ENCODE data around the gene ST6GALNAC2.
"Not testable (repeated sequence)": the region's sequence is repeated elsewhere in the genome, so short reads cannot be mapped to it uniquely, and the experiment has no call there.

ST6GALNAC2 gene

DNA sequence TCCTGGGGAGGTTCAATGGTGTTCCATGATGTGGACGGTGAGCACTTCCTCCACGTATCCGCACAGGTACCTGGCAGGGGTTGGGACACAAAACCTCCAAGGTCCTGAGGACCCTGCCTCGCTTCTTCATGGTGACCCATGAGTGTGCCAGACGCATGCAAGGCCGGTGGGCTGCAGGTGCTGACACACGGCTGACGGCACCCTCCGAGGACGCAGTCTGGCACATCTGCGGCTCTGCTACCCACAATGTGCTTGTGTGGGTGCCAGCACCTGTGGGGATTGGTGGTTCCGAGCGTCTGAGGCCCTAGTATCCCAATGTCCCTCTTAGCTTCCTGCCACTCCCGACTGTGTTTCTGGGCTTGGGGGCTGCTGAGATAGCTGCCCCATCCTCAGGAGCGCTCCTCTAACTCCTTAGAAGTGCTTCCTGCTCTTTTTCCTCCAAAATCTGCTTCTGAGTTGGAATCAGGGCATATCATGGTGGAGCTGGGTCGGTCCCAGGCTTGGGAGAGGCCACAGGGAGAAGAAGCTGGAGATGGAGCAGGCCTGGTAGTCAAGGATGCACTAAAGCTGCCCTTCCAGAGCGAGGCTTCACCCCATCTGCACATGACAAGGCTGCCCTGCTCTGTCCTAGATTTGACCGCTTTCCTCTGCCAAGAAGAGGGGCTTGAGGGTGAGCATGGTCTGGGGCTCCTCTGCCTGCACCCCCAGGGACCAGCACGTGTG is 49.7 kb downstream of the ST6GALNAC2 start:
- H3K36me3 ChIP-seq (ENCODE audit: insufficient read depth, low read length), result no peaks in the 10 kb centered on the region
- no peaks in the 10 kb centered on the region for H3K9me3 ChIP-seq (replicated peaks; ENCODE audit: low read length)
- peaks cover 26% of the 10 kb centered on the region for H3K4me1 ChIP-seq (ENCODE audit: control insufficient read depth, insufficient read depth, low read length)
- H3K27me3 ChIP-seq (ENCODE audit: control insufficient read depth, insufficient read depth, low read length), result peaks cover 29% of the 10 kb centered on the region
- H3K4me2 ChIP-seq (ENCODE audit: low read length), result no peak overlapping the region
- no peak overlapping the region for H3K9ac ChIP-seq (ENCODE audit: low read depth, low read length)
- H3K4me3 ChIP-seq (ENCODE audit: low read length), result no peak overlapping the region

DNA sequence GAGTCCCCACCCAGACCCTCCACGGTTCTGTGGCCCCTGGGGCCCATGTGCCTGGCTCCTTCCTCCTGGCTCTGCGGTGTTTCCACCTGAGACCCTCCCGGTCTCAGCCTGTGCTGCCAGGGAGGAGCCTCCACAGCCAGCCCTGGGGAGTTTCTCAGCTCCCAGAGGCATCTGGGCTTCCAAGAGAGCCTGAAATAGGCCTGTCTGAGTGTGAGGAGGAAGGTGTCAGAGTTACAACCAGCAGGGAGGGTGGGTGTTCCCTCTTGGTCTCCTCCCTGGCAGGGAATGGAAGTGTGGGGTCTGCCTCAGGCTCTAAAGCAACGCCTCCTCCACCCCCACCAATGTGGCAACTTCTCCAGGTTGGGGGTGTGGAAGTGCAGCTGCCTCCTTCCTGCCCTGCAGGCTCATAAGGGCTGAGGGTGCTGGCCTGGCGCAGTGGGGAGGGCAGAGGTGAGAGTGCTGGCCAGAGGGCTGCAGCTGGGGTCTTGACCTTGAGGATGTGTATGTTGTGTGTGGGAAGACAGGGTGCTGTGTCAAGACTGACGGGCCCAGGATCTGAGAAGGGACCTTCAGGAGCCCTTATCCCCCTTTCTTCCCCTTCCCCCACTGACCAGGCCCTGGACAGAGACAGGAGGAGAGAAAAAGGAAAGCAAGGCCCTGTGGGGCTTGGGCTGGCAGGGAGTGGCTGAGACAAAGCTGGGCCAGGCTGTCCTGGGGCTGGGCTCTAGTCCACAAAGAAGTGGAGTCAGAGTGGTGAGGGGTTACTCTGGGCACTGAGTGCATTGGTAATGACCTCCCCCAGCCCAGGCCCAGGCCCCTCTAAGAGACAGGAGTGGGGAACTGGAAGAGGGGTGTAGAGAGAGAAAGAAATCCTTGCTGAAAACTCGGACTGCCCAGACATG is 50.6 kb downstream of the ST6GALNAC2 start:
- no peaks in the 10 kb centered on the region for H3K36me3 ChIP-seq (ENCODE audit: insufficient read depth, low read length)
- peaks cover 29% of the 10 kb centered on the region for H3K4me1 ChIP-seq (ENCODE audit: control insufficient read depth, insufficient read depth, low read length)
- no peak overlapping the region for H3K9ac ChIP-seq (ENCODE audit: low read depth, low read length)
- H3K4me2 ChIP-seq (ENCODE audit: low read length), result no peak overlapping the region
- H3K9me3 ChIP-seq (replicated peaks; ENCODE audit: low read length), result no peaks in the 10 kb centered on the region
- peaks cover 29% of the 10 kb centered on the region for H3K27me3 ChIP-seq (ENCODE audit: control insufficient read depth, insufficient read depth, low read length)
- no peak overlapping the region for H3K4me3 ChIP-seq (ENCODE audit: low read length)

DNA sequence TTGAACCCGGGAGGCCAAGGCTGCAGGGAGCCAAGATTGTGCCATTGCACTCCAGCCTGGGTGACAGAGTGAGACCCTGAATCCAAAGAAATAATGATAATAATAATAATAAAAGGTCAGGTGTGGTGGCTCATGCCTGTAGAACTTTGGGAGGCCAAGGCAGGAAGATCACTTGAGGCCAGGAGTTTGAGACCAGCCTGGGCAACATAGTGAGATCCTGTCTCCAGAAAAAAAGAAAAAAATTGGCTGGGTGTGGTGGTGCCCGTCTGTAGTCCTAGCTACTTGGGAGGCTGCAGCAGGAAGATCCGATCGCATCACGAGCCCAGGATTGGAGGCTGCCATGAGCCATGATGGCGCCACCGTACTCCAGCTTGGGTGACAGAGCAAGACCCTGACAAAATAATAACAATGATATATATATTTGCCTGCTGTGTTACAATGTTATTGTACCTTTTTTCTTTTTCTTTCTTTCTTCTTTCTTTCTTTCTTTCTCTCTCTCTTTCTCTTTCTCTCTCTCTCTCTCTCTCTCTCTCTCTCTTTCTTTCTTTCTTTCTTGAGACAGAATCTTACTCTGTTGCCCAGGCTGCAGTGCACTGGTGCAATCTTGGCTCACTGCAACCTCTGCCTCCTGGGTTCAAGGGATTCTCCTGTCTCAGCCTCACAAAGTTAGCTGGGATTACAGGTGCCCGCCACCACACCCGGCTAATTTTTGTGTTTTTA is 51.9 kb downstream of the ST6GALNAC2 start:
- H3K4me1 ChIP-seq (ENCODE audit: control insufficient read depth, insufficient read depth, low read length), result peaks cover 42% of the 10 kb centered on the region
- not testable (repeated sequence) for H3K9me3 ChIP-seq (replicated peaks; ENCODE audit: low read length); H3K4me3 ChIP-seq (ENCODE audit: low read length); H3K36me3 ChIP-seq (ENCODE audit: insufficient read depth, low read length); H3K9ac ChIP-seq (ENCODE audit: low read depth, low read length); H3K4me2 ChIP-seq (ENCODE audit: low read length)
- peaks cover 18% of the 10 kb centered on the region for H3K27me3 ChIP-seq (ENCODE audit: control insufficient read depth, insufficient read depth, low read length)

DNA sequence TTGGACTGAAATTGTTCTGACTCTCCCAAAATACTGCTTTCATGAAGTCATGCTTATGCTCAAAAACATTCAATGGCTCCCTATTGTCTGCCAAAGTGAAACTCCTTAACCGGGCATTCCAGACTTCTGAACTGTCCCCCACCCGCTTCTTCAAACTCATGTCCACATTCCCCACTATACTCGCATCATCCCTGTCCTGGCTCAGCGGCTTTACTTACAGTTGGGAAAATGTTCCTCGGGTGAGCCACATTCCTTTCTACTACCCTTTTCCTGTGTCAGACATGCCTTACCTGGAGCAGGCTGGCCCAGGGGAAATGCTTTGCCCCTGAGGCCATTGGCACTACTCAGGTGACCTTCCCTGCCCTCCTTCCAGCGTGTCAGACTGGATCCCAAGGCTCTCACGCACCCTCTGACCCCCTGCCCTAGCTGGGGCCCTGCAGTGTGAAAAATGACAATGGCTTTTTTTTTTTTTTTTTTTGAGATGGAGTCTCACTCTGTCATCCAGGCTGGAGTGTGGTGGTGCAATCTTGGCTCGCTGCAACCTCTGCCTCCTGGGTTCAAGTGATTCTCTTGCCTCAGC is 53.5 kb downstream of the ST6GALNAC2 start:
- no peak overlapping the region for H3K4me2 ChIP-seq (ENCODE audit: low read length)
- no peaks in the 10 kb centered on the region for H3K36me3 ChIP-seq (ENCODE audit: insufficient read depth, low read length)
- no peak overlapping the region for H3K4me3 ChIP-seq (ENCODE audit: low read length)
- H3K27me3 ChIP-seq (ENCODE audit: control insufficient read depth, insufficient read depth, low read length), result peaks cover 8% of the 10 kb centered on the region
- no peaks in the 10 kb centered on the region for H3K9me3 ChIP-seq (replicated peaks; ENCODE audit: low read length)
- H3K9ac ChIP-seq (ENCODE audit: low read depth, low read length), result no peak overlapping the region
- H3K4me1 ChIP-seq (ENCODE audit: control insufficient read depth, insufficient read depth, low read length), result peaks cover 45% of the 10 kb centered on the region

DNA sequence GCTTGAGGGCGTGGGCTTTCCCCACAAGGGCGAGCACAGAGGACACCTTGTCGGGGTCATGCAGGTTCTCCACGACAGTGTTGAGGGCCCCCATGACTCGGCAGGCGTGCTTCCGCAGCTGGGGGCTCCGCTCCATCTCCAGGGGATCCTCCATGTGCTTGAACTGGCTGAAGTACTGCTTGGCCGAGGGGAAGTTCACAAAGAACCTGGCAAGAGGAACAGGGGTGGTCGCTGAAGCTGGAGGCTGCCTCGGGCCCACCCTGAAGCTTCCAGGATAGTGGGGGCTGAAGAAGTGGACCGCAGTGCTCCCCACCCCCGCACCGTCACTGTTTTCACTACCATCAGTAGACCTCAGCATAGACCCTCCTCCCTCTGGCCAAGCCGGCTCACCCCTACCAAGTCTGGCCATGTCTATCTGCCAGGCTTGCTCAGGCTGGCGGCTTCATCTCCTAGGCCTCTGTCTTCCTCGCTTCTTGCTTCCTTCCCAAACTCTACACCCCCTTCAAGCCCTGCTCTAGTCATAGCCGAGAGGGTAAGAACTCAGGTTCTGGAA is 54.1 kb downstream of the ST6GALNAC2 start:
- H3K4me1 ChIP-seq (ENCODE audit: control insufficient read depth, insufficient read depth, low read length), result peaks cover 44% of the 10 kb centered on the region
- H3K4me2 ChIP-seq (ENCODE audit: low read length), result no peak overlapping the region
- no peak overlapping the region for H3K9ac ChIP-seq (ENCODE audit: low read depth, low read length)
- peaks cover 2% of the 10 kb centered on the region for H3K27me3 ChIP-seq (ENCODE audit: control insufficient read depth, insufficient read depth, low read length)
- H3K9me3 ChIP-seq (replicated peaks; ENCODE audit: low read length), result no peaks in the 10 kb centered on the region
- no peak overlapping the region for H3K4me3 ChIP-seq (ENCODE audit: low read length)
- no peaks in the 10 kb centered on the region for H3K36me3 ChIP-seq (ENCODE audit: insufficient read depth, low read length)

DNA sequence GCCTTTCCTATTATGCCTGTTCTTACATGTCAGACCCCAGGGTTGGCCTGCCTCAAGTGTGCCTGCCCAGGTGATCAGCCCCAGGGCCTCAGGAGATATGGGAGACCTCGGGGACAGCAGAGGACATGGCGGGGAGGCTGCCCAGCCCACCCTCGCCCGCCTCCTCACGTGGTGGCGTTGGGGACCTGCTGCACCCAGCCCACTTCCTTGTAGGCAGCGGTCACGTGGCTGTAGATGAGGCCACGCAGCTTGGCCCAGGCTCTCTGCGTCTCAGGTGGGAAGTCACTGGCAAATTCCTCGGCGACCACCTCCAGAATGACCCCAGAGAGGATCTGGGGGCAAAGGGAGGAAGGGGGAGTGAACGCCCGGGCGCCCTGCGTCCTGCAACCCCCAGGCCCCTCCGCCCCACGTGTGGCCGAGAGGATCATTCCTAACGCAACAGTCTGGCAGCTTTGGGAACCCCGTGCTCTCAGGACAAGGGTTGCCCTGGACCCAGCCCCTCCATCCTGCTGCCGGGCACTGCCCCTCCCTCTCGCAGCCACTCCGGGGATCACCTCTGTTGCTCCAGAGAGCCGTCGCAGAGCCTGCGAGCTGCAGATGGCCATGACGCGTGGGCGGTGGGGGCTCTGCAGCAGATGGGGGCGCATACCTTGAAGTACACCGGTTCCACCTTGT is 54.7 kb downstream of the ST6GALNAC2 start:
- no peaks in the 10 kb centered on the region for H3K36me3 ChIP-seq (ENCODE audit: insufficient read depth, low read length)
- peaks cover 44% of the 10 kb centered on the region for H3K4me1 ChIP-seq (ENCODE audit: control insufficient read depth, insufficient read depth, low read length)
- peak overlapping the region; percentile 59 for H3K4me2 ChIP-seq (ENCODE audit: low read length)
- H3K27me3 ChIP-seq (ENCODE audit: control insufficient read depth, insufficient read depth, low read length), result no peaks in the 10 kb centered on the region
- no peak overlapping the region for H3K4me3 ChIP-seq (ENCODE audit: low read length)
- no peaks in the 10 kb centered on the region for H3K9me3 ChIP-seq (replicated peaks; ENCODE audit: low read length)
- peak overlapping the region; percentile 78 for H3K9ac ChIP-seq (ENCODE audit: low read depth, low read length)

DNA sequence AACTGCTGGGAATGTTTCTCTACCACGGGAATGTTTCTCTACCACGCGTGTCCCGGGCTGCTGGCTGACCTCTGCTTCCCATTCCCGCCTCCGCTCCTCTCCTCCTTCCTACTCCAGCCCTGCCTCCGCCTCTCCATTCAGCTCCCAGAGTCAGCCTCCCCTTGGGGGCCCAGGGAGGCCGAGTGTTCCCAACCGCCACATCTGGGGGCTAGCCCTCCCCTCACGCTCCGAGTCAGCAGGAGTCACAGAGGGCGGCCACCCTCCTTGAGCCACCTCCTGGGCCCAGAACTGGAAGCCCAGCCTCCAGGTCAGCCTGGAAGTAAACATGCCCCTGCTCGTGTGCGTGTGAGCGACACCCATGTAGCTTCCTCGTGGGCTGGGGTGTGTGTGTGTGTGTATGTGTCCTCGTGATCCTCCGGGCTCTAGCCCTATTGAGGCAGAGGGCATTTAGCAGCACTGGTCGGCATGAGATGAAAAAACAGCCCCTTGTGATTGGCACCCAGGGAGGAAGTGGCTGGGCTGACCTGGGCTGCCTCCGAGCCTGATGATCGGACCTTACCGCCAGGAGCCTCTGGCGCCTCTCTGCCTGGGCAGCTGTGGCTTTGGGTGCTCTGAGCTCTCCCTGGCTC is 55.5 kb downstream of the ST6GALNAC2 start:
- H3K36me3 ChIP-seq (ENCODE audit: insufficient read depth, low read length), result no peaks in the 10 kb centered on the region
- peak overlapping the region; percentile 78 for H3K9ac ChIP-seq (ENCODE audit: low read depth, low read length)
- peak overlapping the region; percentile 59 for H3K4me2 ChIP-seq (ENCODE audit: low read length)
- no peaks in the 10 kb centered on the region for H3K9me3 ChIP-seq (replicated peaks; ENCODE audit: low read length)
- H3K4me3 ChIP-seq (ENCODE audit: low read length), result no peak overlapping the region
- H3K4me1 ChIP-seq (ENCODE audit: control insufficient read depth, insufficient read depth, low read length), result peaks cover 46% of the 10 kb centered on the region
- no peaks in the 10 kb centered on the region for H3K27me3 ChIP-seq (ENCODE audit: control insufficient read depth, insufficient read depth, low read length)

GRCh38 chr17:76529224-76530094 is 56.2 kb downstream of the ST6GALNAC2 start:
- Histone ChIP-seq H3K36me3 (ENCODE audit: insufficient read depth, low read length) (no peaks in the 10 kb centered on the region), H3K9ac (ENCODE audit: low read depth, low read length) (peak overlapping the region; percentile 78), H3K9me3 (replicated peaks; ENCODE audit: low read length) (no peaks in the 10 kb centered on the region), H3K27me3 (ENCODE audit: control insufficient read depth, insufficient read depth, low read length) (no peaks in the 10 kb centered on the region), H3K4me3 (ENCODE audit: low read length) (peak overlapping the region; percentile 28), H3K4me2 (ENCODE audit: low read length) (peak overlapping the region; percentile 59), H3K4me1 (ENCODE audit: control insufficient read depth, insufficient read depth, low read length) (peaks cover 53% of the 10 kb centered on the region)

DNA sequence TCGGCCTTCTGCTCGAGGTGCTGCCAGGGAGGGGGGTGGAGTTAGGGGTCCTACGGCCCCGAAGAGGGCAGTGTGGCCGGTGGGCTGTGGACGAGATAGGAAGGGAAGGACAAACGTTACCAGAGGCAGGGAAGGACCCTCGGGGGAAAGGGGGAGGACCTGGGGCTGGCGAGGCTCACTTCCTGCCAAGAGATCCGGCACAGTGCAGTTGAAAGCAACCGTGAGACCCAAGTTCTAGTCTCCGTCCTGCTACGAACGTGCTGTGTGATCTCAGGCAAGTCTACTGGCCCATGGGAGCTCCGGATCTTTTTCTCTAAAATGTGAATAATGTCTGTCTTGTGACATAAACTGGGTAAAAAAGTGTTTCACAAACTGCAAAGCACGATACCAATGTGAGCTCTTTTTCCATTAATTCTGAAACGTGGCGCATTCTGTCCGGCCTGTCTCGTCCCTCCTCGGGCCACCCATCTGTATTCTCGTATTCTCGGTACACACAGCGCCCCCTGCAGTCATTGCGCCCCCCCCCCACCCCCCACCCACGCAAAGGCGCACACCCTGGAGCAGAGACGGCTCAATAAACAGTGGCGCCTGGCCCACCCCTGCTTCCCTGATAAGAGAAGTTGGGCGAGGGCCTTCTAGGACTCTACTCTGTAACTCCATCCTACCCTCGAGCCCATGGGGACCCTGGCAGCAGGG is 57.0 kb downstream of the ST6GALNAC2 start:
- Histone ChIP-seq H3K9me3 (replicated peaks; ENCODE audit: low read length) (no peaks in the 10 kb centered on the region), H3K27me3 (ENCODE audit: control insufficient read depth, insufficient read depth, low read length) (no peaks in the 10 kb centered on the region), H3K4me2 (ENCODE audit: low read length) (peak overlapping the region; percentile 65), H3K4me1 (ENCODE audit: control insufficient read depth, insufficient read depth, low read length) (peaks cover 55% of the 10 kb centered on the region), H3K4me3 (ENCODE audit: low read length) (no peak overlapping the region), H3K9ac (ENCODE audit: low read depth, low read length) (peak overlapping the region; percentile 78), H3K36me3 (ENCODE audit: insufficient read depth, low read length) (no peaks in the 10 kb centered on the region)
